ENCODE measurements around the gene TRIM72.
"Not testable (repeated sequence)": the region's sequence is repeated elsewhere in the genome, so short reads cannot be mapped to it uniquely, and the experiment has no call there.

TRIM72 gene

GRCh38 chr16:31258366-31258765 lies 44.4 kb downstream of the TRIM72 start:
- no peak for DNase-seq

- no peak for DNase-seq
Measured at GRCh38 chr16:31260136-31260931, 46.4 kb downstream of the TRIM72 start.

GRCh38 chr16:31262084-31262483 lies 48.2 kb downstream of the TRIM72 start:
- DNase-seq, result no peak

GRCh38 chr16:31265329-31266245 lies 51.7 kb downstream of the TRIM72 start:
- peak; percentile 74 for DNase-seq

GRCh38 chr16:31267332-31268032 lies 53.6 kb downstream of the TRIM72 start:
- DNase-seq, result no peak

DNA sequence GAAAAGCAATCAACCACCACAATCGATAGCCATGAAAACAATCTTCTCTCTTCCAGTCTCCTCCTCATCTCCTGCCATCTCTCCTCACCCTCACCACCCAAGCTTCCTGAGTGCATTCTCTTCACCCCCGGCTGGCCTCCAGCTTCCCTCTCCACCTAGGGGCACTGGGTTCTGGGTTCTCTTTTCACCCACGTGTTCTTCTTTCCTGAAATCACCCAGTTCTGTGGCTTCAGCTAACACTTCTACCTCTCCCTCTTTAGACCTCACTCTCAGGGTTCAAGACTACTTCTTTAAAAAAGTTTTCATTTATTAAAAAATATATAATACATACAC lies 54.1 kb downstream of the TRIM72 start:
- DNase-seq, result no peak

GRCh38 chr16:31268891-31269290 lies 55.0 kb downstream of the TRIM72 start:
- no peak for DNase-seq

GRCh38 chr16:31269541-31269940 lies 55.6 kb downstream of the TRIM72 start:
- no peak for DNase-seq

GRCh38 chr16:31269973-31270372 lies 56.1 kb downstream of the TRIM72 start:
- not testable (repeated sequence) for DNase-seq

- no peak for DNase-seq
Measured at GRCh38 chr16:31270795-31271194, 56.9 kb downstream of the TRIM72 start.

DNA sequence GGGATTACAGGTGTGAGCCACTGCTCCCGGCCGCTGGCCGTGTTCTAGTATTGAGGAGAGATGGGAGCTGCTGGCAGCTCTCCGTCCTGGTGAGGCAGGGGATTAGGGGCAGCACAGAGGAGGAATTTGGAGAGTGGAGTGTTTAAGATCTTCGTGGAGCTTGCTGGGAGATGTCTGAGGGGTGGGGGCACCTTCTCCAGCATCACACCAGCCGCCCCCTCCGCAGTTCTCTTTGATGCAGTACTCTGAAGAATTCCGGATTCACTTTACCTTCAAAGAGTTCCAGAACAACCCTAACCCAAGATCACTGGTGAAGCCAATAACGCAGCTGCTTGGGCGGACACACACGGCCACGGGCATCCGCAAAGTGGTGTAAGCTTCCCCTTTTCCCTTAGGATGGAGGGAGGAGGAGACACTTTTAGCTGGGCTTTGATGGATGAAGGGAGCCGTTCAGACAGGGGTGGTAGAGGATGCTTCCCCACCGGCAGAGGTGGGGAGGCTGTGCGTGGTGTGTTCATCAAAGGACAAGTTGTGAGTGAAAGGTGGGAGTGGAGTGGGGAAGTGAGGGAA lies 57.8 kb downstream of the TRIM72 start:
- no peak for DNase-seq

DNA sequence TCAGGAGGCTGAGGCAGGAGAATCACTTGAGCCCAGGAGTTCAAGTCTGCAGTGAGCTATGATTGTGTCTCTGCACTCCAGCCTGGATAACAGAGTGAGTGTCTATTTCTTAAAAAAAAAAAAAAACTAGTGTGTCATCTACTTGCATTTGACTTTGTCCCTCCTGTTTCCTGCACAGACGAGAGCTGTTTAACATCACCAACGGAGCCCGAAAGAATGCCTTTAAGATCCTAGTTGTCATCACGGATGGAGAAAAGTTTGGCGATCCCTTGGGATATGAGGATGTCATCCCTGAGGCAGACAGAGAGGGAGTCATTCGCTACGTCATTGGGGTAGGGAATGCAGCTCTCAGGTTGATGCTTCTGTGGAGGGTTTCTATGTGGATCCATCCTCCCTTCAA lies 59.3 kb downstream of the TRIM72 start:
- DNase-seq, result no peak

- DNase-seq, result no peak
Measured at GRCh38 chr16:31273676-31274075, 59.8 kb downstream of the TRIM72 start.

DNA sequence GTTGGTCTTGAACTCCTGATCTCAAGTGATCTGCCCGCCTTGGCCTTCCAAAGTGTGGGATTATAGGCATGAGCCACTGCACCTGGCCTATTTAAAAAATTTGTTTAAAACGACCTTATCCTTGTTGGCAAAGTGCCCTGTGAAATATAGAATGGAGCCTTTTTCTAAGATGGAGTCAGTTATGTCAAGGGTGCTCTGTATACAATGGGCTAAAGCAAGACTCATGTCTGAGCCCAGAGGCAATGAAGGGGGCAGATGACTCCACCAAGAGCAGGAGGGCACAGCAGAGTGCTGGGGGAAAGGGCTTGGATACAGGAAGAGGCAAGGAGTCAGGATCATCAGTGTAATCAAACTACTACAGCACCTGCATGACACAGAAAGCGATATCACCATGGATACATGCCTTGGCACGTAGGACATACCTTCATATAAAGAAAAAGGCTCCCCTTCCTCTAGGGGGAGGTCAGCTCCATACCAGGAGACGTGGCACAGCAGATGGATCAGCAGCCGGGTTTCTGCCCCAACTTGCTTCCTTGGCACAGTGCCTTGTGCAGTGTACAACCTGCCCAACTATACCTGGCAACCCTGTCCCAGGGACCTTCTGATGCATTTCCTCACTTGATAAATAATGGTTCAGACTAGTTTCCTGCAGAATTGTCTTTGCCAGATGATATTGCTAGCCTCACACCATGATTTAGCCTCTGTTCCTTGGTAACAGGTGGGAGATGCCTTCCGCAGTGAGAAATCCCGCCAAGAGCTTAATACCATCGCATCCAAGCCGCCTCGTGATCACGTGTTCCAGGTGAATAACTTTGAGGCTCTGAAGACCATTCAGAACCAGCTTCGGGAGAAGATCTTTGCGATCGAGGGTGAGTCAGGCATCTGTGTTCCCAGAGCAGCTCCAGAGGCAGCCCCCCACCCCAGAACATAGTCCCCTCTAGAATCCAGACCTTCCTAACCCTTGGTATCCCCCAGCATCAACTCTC lies 61.2 kb downstream of the TRIM72 start:
- no peak for DNase-seq

DNA sequence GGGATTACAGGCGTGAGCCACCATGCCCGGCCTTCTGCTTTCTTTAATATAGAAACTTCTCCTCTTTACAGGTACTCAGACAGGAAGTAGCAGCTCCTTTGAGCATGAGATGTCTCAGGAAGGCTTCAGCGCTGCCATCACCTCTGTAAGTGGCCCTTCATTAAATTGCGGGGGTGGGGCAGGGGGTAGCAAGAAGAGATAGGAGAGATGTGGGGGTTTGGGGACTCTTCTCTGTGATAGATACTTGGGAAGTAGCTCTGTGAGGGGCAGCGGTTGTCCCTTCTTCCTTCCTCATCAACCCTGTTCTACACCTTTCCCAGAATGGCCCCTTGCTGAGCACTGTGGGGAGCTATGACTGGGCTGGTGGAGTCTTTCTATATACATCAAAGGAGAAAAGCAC lies 62.7 kb downstream of the TRIM72 start:
- no peak for DNase-seq

DNA sequence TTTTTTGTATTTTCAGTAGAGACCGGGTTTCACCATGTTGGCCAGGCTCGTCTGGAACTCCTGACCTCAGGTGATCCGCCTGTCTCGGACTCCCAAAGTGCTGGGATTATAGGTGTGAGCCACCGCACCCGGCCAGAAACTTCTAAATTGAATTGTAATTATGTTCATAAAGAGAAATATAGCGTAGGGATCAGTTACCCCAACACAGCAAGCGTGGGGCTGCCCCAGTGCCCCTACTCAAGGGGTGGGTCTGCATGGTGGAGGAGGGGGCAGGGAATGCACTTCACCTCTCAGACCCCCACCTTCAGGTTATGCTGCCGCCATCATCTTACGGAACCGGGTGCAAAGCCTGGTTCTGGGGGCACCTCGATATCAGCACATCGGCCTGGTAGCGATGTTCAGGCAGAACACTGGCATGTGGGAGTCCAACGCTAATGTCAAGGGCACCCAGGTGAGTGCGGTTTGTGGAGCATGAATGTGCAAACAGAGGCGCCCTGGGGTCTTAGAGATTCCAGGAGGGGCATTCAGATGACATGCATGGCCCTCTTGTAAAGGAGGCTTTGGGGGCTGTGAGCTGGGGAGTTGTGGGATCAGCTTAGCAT lies 63.8 kb downstream of the TRIM72 start:
- no peak for DNase-seq

- DNase-seq, result not testable (repeated sequence)
Measured at GRCh38 chr16:31278853-31279252, 64.9 kb downstream of the TRIM72 start.

Data from CD4-positive, alpha-beta T cell treated with Interferon gamma for 1 hour (primary cell).